HG02678 (cell line): Measurements from ENCODE around the gene RNASE7.
"Not testable (repeated sequence)": the region's sequence is repeated elsewhere in the genome, so short reads cannot be mapped to it uniquely, and the experiment has no call there.

Source experiments
- ATAC-seq: cut with Tn5 transposase; IDR thresholded peaks from one replicate; pipeline ENCODE4 v1.9.1; 2021; ENCODE audit warnings: mild to moderate bottlenecking, moderate library complexity; ENCODE audit not compliant: unreplicated experiment

RNASE7 gene

GRCh38 chr14:21023174-21023573 is 19.0 kb upstream of the RNASE7 start:
- ATAC-seq, result no peak

GRCh38 chr14:21023817-21024584 is 18.2 kb upstream of the RNASE7 start:
- no peak for ATAC-seq

- no peak for ATAC-seq
Observed at GRCh38 chr14:21024585-21025370, 17.4 kb upstream of the RNASE7 start, which contains the start of gene NDRG2. TSS of gene NDRG2 (minus strand) at chr14:21025061. CDS start at chr14:21023315, 1,746 bp downstream.

GRCh38 chr14:21025371-21026273 is 16.5 kb upstream of the RNASE7 start:
- ATAC-seq, result no peak

- no peak for ATAC-seq
Observed at GRCh38 chr14:21026274-21026987, 15.7 kb upstream of the RNASE7 start.

GRCh38 chr14:21026988-21027315 is 15.2 kb upstream of the RNASE7 start:
- no peak for ATAC-seq

- ATAC-seq, result no peak
Observed at GRCh38 chr14:21029917-21030316, 12.2 kb upstream of the RNASE7 start, which contains the start of gene TPPP2. TSS of gene TPPP2 (plus strand) at chr14:21030217. CDS start at chr14:21030582, 365 bp downstream.

GRCh38 chr14:21030531-21030930 is 11.6 kb upstream of the RNASE7 start:
- ATAC-seq, result no peak

- ATAC-seq, result no peak
Observed at GRCh38 chr14:21032326-21033132, 9.6 kb upstream of the RNASE7 start.

- ATAC-seq, result no peak
Observed at GRCh38 chr14:21033133-21033698, 8.9 kb upstream of the RNASE7 start.

GRCh38 chr14:21034707-21035106 is 7.5 kb upstream of the RNASE7 start, which contains the start of gene RNASE13:
TSS of gene RNASE13 (minus strand) at chr14:21034807. CDS start at chr14:21034288, 519 bp downstream.
- no peak for ATAC-seq

- ATAC-seq, result no peak
Observed at GRCh38 chr14:21036751-21037150, 5.4 kb upstream of the RNASE7 start.

- ATAC-seq, result no peak
Observed at GRCh38 chr14:21037156-21037555, 5.0 kb upstream of the RNASE7 start.

- no peak for ATAC-seq
Observed at GRCh38 chr14:21038441-21039422, 3.4 kb upstream of the RNASE7 start.

- ATAC-seq, result no peak
Observed at GRCh38 chr14:21039585-21040369, 2.4 kb upstream of the RNASE7 start.

- no peak for ATAC-seq
Observed at GRCh38 chr14:21040370-21040925, 1.7 kb upstream of the RNASE7 start.

- ATAC-seq, result not testable (repeated sequence)
Observed at GRCh38 chr14:21040941-21041340, 1.2 kb upstream of the RNASE7 start.
